ENCODE data around the gene GDF7. TPM values are rescaled to one million over a fixed set of nuclear protein-coding genes. Genes with fewer than 3 reads are reported as not detected.

The GDF7 gene
- total and polyA plus RNA-seq, 2 of the 8 experiments (the other 6 are each of a cell fraction or from before 2014, with no cell fraction given) = 0.04 to 0.06 TPM

- Histone ChIP-seq H2BK12ac (ENCODE audit: low read depth, low read length) (no peak overlapping the region), H3K4me1 (replicated peaks in 1 of 4; ENCODE audit: control insufficient read depth in 3 of 4, insufficient read depth in 4 of 4, low read length in 3 of 4) (no peaks in the 10 kb centered on the region), H3K36me3 (ENCODE audit: control insufficient read depth in 2 of 4, insufficient read depth in 4 of 4, low read length in 3 of 4) (0 out of 8 replicates have a peak, but pooled peaks cover 0 to 2% (median 0%) of the 10 kb centered on the region in 4 experiments), H3K27ac (ENCODE audit: low read depth, low read length) (no peak overlapping the region), H3K79me1 (ENCODE audit: low read depth, low read length) (no peaks in the 10 kb centered on the region), H3K4ac (replicated peaks; ENCODE audit: insufficient read length, low read depth, low read length) (no peak overlapping the region), H2AK5ac (ENCODE audit: low read depth, low read length) (no peak overlapping the region), H3K9me3 (ENCODE audit: insufficient read depth in 2 of 2, low read depth in 1 of 2, low read length in 1 of 2) (no peaks in the 10 kb centered on the region), H2BK15ac (ENCODE audit: low read length) (no peak overlapping the region), H3K4me2 (ENCODE audit: insufficient read depth in 1 of 2, low read depth in 2 of 2, low read length in 2 of 2) (no peak overlapping the region), H3K18ac (ENCODE audit: extremely low read depth, low read length) (no peak overlapping the region), H4K8ac (ENCODE audit: extremely low read depth, insufficient read depth, low read length) (no peak overlapping the region), H4K5ac (ENCODE audit: insufficient read length, low read depth, low read length) (no peak overlapping the region), H3K9ac (replicated peaks in 1 of 4; ENCODE audit: extremely low read depth in 1 of 4, low read depth in 3 of 4, low read length in 3 of 4) (no peak overlapping the region), H3K4me3 (ENCODE audit: extremely low read depth in 1 of 4, insufficient read depth in 2 of 4, low read depth in 3 of 4, low read length in 4 of 4) (no peak overlapping the region), H4K91ac (replicated peaks; ENCODE audit: insufficient read length, low read length) (no peak overlapping the region), H3K23me2 (ENCODE audit: low read depth, low read length) (no peaks in the 10 kb centered on the region), H4K20me1 (replicated peaks in 1 of 2; ENCODE audit: control insufficient read depth in 1 of 2, insufficient read depth in 2 of 2, low read length in 2 of 2) (no peaks in the 10 kb centered on the region), H3K27me3 (replicated peaks in 1 of 4; ENCODE audit: control insufficient read depth in 3 of 4, extremely low read depth in 1 of 4, insufficient read depth in 3 of 4, low read length in 3 of 4) (no peaks in the 10 kb centered on the region), H2AFZ (ENCODE audit: low read length) (no peak overlapping the region), H2BK5ac (ENCODE audit: low read depth, low read length) (no peak overlapping the region), H3K56ac (replicated peaks; ENCODE audit: insufficient read length, low read depth, low read length) (no peak overlapping the region), H3K79me2 (ENCODE audit: control insufficient read depth in 1 of 2, insufficient read depth in 2 of 2, low read length in 2 of 2) (no peaks in the 10 kb centered on the region), H2BK120ac (replicated peaks; ENCODE audit: low read depth, low read length) (no peak overlapping the region), H2BK20ac (ENCODE audit: low read length) (no peak overlapping the region), H3K14ac (ENCODE audit: insufficient read length) (no peak overlapping the region), H3K23ac (ENCODE audit: insufficient read length) (no peak overlapping the region)
- ChIA-PET CTCF (ENCODE audit: partially characterized antibody) (interaction anchor here (0.6 to 4.2 kb wide), 10 partner anchors 9 to 214 kb away, joined by 3 to 24 read pairs (median 6); no protein-coding TSS in a partner anchor), POLR2A (ENCODE audit: partially characterized antibody) (interaction anchor here (0.6 kb wide), 1 partner anchor 178 kb away, joined by 3 read pairs; the partner anchor contains the start of gene RHOB)
- FAIRE-seq = no peak
- WGBS, 2 experiments (ENCODE audit: extremely low coverage in 1 of 2, insufficient coverage in 1 of 2, insufficient read length in 1 of 2, insufficient replicate concordance in 2 of 2, low coverage in 1 of 2, low lambda C conversion rate in 2 of 2, missing lambda C conversion rate in 1 of 2) = 91% methylated on average over 19 of the region's 20 CpGs; no CpG with 5 or more reads in 1 of the 2 experiments
- DNase-seq (ENCODE audit: low read depth in 1 of 2, low spot score in 2 of 2) = no peak
- TF ChIP-seq POU5F1 (IDR thresholded peaks at IDR 0.05; ENCODE audit: low read depth, low read length) = no peak
- no peak for TF ChIP-seq BRCA1 (IDR thresholded peaks at IDR 0.05; ENCODE audit: low read depth, low read length)
- no peak for TF ChIP-seq CTCF (IDR thresholded peaks at IDR 0.05; ENCODE audit: control extremely low read depth in 1 of 3, insufficient read depth in 1 of 3, low read depth in 1 of 3, low read length in 3 of 3)
- no peak for TF ChIP-seq ZNF274 (IDR thresholded peaks at IDR 0.05; ENCODE audit: borderline replicate concordance, extremely low read depth, low read length)
- no peak for TF ChIP-seq YY1 (IDR thresholded peaks at IDR 0.05; ENCODE audit: low read depth, low read length)
- no peak for TF ChIP-seq USF2 (IDR thresholded peaks at IDR 0.05; ENCODE audit: low read length)
- no peak for TF ChIP-seq BACH1 (IDR thresholded peaks at IDR 0.05; ENCODE audit: low read length)
- TF ChIP-seq TEAD4 (IDR thresholded peaks at IDR 0.05; ENCODE audit: low read depth, low read length) = no peak
- no peak for TF ChIP-seq EZH2 (IDR thresholded peaks at IDR 0.05; ENCODE audit: low read depth, low read length, severe bottlenecking)
These were observed 42.6 kb upstream of the GDF7 start for GRCh38 chr2:20624156-20624883.

Data from H1 (cell line).